SU-DHL-6 (cell line): ENCODE measurements around the gene SPATA4.

Source experiments
- EZH2phosphoT487 ChIP-seq: fragments of 200-600 bp; sonication (generic), shearing (Covaris generic); conservative IDR thresholded peaks from 2 replicates; pipeline ENCODE4 v1.6.1; 2018; ENCODE audit warnings: mild to moderate bottlenecking, antibody characterized with exemption, low read length, moderate library complexity, mixed read lengths
- TF ChIP-seq, protein P1 (sequence below): fragments of 200-600 bp; sonication (generic); IDR thresholded peaks from one replicate; pipeline ENCODE4 v1.5.1; 2017; ENCODE audit warnings: antibody characterized with exemption, mild to moderate bottlenecking, low read length, moderate library complexity; ENCODE audit not compliant: insufficient read depth, poor library complexity, severe bottlenecking

DNA sequence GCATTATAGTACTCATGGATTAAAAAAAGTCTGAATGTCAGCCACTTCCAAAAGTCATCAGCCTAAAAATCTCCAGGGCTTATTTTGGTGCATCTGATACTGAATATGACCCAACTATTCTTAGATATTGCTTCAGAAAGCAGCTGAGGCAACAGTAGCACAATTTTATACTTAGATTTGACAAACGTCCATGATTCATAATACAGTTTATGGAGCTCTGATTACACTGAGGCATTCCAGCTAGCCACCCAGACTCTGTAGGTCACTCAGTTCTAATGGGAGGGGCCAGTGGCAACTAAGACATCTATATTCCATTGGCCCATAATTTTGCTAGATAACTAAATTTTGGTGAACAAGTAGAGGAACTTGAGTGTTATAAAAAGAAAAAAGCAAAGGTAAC is 10.3 kb downstream of the SPATA4 start:
- TF ChIP-seq, protein P1, sequence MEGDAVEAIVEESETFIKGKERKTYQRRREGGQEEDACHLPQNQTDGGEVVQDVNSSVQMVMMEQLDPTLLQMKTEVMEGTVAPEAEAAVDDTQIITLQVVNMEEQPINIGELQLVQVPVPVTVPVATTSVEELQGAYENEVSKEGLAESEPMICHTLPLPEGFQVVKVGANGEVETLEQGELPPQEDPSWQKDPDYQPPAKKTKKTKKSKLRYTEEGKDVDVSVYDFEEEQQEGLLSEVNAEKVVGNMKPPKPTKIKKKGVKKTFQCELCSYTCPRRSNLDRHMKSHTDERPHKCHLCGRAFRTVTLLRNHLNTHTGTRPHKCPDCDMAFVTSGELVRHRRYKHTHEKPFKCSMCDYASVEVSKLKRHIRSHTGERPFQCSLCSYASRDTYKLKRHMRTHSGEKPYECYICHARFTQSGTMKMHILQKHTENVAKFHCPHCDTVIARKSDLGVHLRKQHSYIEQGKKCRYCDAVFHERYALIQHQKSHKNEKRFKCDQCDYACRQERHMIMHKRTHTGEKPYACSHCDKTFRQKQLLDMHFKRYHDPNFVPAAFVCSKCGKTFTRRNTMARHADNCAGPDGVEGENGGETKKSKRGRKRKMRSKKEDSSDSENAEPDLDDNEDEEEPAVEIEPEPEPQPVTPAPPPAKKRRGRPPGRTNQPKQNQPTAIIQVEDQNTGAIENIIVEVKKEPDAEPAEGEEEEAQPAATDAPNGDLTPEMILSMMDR: no peak
- TF ChIP-seq EZH2phosphoT487: no peak
